GM06990 (cell line): Measurements from ENCODE around the gene DGCR6L.
"Not testable (repeated sequence)": the region's sequence is repeated elsewhere in the genome, so short reads cannot be mapped to it uniquely, and the experiment has no call there.

Source experiments
- DNase-seq: peaks from one replicate; pipeline ENCODE4 v3.0.0-alpha.2; 2011; ENCODE audit not compliant: insufficient read length; ENCODE audit errors: extremely low read depth
- H3K27me3 ChIP-seq: replicated peaks from 2 replicates; pipeline ENCODE4 v1.6.0; 2011; ENCODE audit warnings: low read length; ENCODE audit not compliant: control insufficient read depth, insufficient read depth
- H3K36me3 ChIP-seq: 2 replicates; pipeline ENCODE4 v1.5.1; 2011; ENCODE audit warnings: low read length; ENCODE audit not compliant: control insufficient read depth, insufficient read depth
- H3K4me3 ChIP-seq: replicated peaks from 2 replicates; pipeline ENCODE4 v1.5.1; 2011; ENCODE audit warnings: low read depth, mild to moderate bottlenecking, control low read depth, low read length
- CTCF ChIP-seq: IDR thresholded peaks from 2 replicates; pipeline ENCODE4 v1.5.1; 2011; ENCODE audit warnings: low read length, control low read depth, mild to moderate bottlenecking, inconsistent platforms; ENCODE audit not compliant: insufficient read depth, poor library complexity, severe bottlenecking

The DGCR6L gene

GRCh38 chr22:20273758-20274181 is 46.1 kb downstream of the DGCR6L start:
- DNase-seq = no peak
- Histone ChIP-seq H3K4me3 (no peak overlapping the region), H3K27me3 (no peaks in the 10 kb centered on the region), H3K36me3 (no peaks in the 10 kb centered on the region)
- no peak for TF ChIP-seq CTCF

GRCh38 chr22:20272700-20273099 is 47.2 kb downstream of the DGCR6L start:
- no peak for TF ChIP-seq CTCF
- Histone ChIP-seq H3K4me3 (no peak overlapping the region), H3K27me3 (no peaks in the 10 kb centered on the region), H3K36me3 (no peaks in the 10 kb centered on the region)
- no peak for DNase-seq

DNA sequence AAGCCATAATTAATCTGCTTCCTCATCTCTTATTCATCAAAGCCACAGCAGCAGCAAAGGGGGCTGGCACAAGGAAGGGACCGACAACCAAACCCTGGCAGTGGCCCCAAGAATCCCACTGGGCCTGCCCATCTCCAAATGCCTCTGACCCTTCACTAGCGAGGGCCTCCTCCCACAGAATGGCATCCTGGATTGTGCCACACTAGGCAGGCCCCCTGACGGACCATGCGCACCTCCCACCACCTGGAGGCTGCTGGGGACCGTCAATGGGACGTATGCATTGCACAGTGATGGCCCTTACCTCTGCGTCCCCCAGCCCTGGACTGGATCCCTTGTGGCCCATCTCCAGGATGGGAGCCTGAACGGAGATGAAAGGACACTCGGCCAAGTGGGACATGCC is 47.7 kb downstream of the DGCR6L start:
- no peak for TF ChIP-seq CTCF
- Histone ChIP-seq H3K36me3 (no peaks in the 10 kb centered on the region), H3K4me3 (no peak overlapping the region), H3K27me3 (peaks cover under 1% of the 10 kb centered on the region; the same call in 1 of the 2 replicates)
- DNase-seq = no peak

DNA sequence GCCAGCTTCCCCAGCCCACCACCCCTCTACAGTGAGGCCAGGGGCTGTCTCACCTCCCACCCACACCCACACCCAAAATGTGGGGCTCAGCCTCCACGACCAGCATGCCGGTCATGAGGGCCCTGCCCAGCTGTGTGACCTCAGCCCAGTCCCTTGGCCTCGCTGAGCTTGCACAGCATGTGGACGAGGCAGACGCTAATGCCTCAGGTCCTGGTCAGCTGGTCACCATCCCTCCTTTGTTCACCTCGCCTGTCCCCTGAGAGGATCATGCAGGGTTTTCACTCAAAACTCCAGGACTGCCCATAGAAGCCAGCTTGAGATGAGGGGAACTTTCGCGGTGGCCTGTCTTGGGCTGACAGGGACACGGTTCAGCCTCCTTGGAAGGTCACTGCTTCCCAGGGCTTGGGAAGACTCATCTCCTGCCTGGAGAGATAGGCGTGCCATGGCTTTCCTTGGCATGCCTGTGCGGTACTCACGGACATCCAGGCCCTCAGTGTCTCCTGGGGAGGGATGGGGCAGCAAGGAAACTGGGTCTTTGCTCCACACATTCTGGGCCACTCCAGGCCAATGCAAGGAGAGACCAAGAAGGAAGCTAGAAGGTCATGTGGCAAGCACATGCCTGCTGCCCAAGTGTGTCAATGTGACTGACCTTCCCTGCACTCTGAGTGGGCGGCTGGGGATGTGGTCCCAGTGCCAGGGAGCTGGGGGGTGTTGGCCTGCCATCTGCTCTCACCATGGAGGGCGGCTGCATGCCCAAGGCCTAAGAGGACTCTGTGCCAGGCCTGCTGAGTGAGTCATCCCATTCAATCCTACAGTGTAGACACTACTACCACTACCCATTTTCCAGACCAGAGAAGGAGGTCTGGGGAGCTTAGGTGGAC is 48.5 kb downstream of the DGCR6L start:
- Histone ChIP-seq H3K4me3 (no peak overlapping the region), H3K36me3 (no peaks in the 10 kb centered on the region), H3K27me3 (peaks cover 2% of the 10 kb centered on the region; the same call in 1 of the 2 replicates)
- TF ChIP-seq CTCF = no peak
- DNase-seq = no peak

GRCh38 chr22:20270190-20271113 is 49.4 kb downstream of the DGCR6L start:
- H3K4me3 ChIP-seq, H3K27me3 ChIP-seq, H3K36me3 ChIP-seq, DNase-seq: not testable (repeated sequence)

- not testable (repeated sequence) for DNase-seq, H3K4me3 ChIP-seq, H3K27me3 ChIP-seq, H3K36me3 ChIP-seq
Measured at GRCh38 chr22:20269673-20270072, 50.2 kb downstream of the DGCR6L start.

DNA sequence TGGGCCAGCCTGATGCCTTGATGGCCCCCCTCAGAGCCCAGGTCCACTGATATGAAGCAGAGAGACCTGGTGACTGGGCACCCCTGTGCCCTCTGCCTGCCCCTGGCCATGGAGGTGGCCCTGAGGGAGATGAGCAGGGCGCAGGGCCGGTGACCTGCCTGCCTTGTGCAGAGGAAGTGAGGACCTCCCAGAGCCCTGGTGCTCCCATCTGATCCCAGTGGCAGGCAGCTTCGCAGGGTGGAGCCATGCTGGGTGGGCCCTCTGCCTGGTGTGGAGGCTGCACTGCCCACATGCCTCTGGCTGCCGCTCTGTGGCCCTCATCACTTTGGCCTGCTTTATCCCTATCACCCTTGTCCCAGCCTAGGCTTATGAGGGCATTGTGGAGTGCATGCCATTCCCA is 50.7 kb downstream of the DGCR6L start:
- not testable (repeated sequence) for H3K4me3 ChIP-seq, H3K27me3 ChIP-seq, H3K36me3 ChIP-seq, DNase-seq
